NCI-H1694 (cell line): ENCODE measurements around the gene RTF1.

Experiments
- DNase-seq: peaks from one replicate; lab custom pipeline; 2025; lab: John Stamatoyannopoulos, UW

The RTF1 gene

DNA sequence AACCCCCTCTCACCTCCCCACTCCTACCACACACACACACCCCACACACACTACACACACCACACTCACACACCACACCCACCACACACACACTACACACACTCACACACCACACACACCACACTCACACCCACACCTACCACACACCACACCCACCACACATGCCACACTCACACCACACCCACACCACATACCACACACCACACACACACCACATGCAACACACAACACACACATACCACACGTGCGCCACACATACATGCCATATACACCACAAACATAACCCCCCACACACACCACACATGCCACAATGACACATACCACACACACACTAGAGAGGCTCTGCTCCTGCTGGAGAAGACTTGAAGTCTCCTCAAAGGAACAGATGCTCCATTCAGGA, 70.9 kb downstream of the RTF1 start:
- DNase-seq = no peak

DNA sequence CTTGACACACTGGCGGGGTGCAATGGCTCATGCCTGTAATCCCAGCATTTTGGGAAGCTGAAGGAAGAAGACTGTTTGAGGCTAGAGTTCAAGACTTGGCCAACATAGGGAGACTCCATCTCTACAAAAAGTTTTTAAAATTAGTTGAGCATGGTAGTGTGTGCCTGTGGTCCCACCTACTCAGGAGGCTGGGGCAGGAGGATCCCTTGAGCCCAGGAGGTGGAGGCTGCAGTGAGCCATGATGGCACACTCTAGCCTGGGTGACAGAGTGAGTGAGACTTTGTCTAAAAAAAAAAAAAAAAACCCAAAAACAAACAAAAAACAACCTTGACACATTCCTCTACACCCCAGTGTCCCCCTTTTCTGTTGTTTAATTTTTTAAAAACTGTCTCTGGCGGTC, 72.7 kb downstream of the RTF1 start:
- DNase-seq = no peak

DNA sequence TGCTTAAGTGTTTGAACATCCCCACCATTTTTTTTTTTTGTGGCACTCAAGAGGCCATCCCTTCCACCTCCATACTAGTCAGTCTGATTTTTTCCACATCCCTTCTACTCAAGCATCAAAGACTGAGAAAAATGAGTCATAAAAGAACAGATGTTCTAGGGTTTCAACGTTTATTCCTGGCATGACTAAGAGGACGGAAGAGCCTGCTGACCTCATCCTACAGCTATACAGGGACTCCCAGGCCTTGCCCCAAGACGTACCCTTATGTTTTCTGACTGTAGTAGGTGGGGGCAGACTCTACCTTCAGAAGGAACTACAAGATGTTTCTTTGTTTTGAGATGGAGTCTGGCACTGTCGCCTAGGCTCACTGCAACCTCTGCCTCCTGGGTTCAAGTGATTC, 73.5 kb downstream of the RTF1 start:
- no peak for DNase-seq

DNA sequence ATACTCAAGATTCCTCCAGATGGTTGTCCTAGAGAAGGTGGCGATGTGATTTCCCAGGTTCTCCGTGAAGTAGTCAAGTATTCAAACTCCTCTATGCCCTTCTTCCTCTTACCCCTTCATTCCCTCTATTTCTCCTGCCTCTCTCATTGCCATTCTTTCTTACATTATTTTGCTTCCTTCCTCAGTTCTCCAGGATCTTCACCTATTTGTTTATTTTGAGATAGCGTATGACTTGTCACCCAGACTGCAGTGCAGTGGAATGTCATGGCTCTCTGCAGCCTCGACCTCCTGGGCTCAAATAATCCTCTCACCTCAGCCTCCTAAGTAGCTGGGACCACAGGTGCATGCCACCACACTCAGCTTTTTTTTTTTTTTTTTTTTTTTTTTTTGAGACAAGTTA, 75.0 kb downstream of the RTF1 start:
- no peak for DNase-seq

DNA sequence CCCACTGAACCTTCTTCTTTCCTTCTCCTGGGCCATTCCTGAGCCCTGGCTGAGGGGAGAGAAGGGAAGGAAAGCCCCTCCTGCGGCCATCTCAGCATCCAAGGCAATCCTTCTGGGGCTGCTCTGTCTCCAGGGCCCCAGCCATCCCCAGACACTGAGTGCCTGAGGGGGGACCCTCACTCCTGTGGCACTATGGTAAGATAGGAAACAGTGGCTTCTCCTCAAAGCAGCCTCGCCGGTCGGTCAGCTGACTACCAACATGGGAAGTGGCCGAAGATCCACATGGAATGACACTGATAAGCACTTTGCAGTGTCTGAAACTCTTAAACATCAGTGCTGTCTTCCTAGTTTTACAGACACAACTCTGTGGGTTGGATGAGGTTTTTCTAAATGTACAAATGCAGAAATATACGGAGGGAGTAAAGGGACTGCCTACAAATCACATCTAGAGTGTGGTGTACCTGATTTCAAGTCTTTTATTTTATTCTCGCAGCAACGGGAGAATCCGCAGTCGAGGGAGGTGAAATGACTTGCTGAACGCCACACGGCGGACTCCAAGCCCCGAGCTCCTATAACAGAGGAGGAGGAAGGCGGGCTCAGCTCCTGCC, 75.8 kb downstream of the RTF1 start:
- DNase-seq = no peak

DNA sequence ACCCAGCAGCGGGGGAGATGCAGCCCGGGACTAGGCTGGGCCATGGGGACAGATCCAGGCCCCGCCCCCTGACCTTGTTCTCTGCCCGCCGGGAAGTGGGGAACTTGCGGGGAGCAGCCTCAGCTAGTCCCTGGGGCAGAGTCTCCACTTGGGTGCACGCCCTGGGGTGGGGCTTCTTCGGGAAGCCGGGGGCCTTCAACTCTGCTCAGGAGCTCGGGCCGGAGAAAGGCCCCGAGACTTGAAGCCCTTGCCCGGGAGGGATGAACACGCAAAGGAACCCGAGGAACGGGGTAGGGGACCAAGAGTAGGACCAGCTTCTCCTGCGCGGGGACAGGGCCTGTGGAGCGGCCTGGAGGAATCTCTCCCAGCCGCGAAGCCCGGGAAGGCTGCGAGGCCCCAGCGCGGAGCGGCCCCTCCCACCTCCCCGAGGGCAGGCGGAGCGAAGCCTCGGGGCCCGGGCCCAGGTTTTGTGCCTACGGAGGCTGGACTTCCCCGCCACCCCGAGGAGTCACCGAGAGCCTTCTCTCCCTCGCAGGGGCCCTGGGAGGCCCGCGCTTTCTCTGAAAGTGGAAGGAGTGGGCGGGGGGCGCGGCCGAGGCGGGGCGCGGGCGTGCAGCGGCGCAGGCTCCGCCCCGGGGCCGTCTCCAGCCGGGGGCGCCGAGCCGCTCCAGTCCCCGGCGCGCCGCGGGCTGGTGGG, 76.5 kb downstream of the RTF1 start, which contains the start of gene ITPKA:
TSS of gene ITPKA (plus strand) at position 670 of the 697 bp plus-strand sequence. CDS start 54 bp downstream, outside the sequence.
- peak; percentile 68 for DNase-seq

DNA sequence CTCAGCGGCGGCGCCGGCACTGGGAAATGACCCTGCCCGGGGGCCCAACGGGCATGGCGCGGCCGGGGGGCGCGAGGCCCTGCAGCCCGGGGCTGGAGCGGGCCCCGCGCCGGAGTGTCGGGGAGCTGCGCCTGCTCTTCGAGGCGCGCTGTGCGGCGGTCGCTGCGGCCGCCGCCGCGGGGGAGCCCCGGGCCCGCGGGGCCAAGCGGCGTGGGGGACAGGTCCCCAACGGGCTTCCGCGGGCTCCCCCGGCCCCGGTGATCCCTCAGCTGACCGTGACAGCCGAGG, 77.0 kb downstream of the RTF1 start:
- DNase-seq = no peak

DNA sequence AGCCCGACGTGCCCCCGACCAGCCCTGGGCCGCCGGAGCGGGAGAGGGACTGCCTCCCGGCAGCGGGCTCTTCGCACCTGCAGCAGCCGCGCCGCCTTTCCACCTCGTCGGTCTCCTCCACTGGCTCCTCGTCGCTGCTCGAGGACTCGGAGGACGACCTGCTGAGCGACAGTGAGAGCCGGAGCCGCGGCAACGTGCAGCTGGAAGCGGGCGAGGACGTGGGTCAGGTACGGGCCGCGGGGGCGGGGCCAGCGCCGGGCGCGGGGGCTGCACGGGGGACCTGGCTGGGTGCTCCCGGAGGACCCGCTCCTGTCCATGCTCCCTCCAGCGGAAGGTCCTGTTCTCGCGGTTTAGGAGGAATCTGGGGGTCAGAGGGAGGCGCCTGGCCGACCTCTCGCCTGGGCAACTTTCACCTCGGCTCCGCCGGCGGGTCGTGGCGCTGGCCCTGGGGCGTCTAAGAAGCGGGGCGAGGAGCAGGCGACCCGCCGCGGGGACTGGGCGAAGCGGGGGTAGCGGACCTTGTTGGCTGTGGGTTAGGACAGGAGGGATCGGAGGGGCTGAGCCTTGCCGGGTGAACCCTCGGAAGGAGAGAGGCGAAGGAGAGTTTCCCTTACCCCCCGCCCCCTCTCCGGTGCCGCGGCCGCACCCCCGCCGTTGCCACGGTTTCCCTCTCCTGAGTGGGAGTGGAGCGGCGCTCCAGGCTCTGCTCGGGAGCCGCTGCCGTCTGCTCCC, 77.5 kb downstream of the RTF1 start:
- no peak for DNase-seq

DNA sequence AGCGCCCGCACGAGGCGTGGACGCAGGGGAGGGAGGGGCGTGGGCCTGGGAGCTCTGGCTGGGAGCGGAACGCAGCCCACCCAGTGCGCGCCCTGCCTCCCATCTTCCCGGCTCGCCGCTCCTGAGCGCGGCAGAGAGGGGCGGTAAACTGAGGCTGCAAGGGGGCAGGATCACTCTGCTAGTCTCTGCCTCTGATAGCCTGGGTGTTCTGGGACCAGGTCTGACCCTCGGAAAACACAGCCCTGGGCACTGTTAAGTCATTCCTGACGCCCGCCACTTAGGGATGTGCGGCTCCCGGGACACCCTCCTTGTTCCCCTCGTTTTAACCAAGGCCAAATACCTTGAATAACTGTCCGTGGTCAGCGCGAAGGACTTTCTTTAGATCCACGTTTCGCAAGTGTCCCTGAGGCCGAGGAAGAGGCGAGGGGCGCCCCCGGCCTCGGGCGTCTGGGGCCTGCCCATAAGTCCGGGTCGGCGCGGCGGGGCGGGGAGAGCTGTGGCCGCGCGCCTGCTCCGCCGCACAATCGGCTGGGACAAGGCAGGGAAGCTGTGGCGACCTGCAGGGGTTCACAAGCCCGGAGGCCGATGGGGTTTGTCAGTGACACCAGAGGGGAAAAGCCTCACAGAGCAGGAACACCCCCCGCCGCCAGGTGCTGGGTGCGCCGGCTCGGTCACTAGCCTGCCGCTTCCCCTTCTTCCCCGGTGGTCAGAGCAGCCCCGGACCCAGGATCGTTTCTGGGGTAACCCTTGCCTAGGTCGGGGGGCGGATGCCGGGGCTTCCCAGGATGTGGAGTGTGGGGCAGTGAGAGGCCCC, 78.2 kb downstream of the RTF1 start:
- DNase-seq = no peak

DNA sequence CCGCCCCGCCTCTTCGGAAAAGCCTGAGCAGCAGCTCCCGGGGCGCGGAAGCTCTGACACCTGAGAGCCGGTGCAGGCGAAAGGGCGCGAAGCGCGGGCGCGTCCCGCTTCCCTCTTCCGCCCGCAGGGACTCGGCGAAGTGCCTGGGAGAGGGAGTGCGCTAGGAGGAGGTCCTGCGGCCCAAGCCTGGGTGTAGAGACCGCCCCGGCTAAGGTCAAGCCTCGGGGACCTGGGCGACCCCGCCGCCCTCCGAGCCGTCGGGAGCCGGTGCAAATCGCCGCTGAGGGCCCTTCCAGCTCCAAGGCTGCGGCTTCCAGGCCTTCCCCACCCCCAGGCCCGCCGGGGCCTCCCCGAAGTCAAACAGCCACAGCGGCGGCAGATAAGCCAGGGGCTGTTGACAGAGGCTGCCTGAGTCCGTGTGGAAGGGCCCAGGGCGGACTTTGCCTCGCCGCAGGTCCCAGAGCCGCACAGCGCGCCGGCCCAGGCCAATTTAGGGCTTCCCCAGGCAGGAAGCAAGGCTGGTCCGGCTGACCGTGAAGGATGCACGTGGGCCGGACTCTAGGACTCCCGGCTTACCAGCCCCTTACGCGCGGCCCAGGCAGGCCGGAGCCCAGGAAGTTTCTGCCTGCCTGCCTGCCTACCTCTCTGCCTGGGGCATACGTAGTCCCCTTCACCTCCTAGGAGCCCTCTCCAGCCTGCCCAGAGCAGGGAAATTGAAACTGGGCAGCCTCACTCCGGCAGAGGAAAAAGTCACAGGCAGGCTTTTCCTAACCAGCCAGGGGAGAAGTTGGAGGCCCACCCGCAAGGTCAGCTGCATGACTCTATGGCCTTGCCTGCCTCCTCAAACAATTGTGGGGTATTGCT, 79.1 kb downstream of the RTF1 start:
- no peak for DNase-seq

DNA sequence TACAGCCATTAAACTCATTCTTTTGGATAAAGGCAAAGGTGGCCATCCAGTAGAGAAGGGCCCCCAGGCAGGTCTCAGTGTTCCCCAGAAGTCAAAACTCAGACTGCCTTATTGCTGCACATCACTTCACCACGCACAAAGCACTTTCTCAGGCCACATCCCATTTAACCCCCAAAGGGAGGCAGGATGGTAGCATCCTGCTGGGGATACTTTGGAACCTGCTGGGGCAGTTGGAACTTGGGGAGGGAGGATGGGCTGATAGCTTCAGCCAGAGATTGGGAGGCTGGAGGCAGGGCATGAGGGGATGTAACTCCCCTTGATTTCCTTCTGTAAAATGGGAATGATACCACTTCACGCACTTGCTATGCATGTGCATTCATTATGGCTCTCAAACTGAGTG, 81.8 kb downstream of the RTF1 start:
- DNase-seq = no peak

DNA sequence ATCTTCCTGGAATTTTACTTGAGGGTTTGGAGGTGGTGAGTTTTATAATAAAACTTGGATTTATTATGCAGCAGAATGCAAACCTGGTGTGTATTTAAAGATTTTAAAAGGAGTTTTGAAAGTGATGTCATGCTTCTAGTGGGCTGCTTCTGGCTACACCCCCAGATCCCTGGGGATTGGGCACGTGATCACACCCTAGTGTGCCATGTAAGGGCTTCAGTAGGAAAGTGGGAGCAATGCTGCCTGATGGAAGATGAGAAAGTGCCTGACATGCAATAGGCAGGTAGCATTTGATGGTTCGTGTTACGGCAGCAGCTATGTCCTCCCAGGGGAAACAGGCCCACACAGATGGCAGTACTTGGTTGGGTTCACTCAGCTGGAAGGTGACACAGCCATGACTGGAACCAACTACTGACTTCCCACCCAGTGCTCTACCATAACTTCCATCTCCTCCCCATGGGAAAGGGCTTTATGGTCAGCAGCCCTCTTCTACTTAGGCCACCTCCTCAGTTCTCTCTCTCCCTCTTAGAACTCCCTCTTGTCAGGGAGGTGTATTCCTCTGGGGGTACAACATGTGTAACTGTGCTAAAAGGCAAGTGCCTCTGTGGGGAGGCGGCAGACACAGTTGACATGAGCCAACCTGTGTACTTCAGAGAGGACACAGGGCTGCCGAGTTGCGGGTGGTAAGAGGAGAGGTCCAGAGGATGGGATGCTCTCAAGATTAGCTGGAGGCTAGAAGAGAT, 82.4 kb downstream of the RTF1 start:
- peak; percentile 40 for DNase-seq

DNA sequence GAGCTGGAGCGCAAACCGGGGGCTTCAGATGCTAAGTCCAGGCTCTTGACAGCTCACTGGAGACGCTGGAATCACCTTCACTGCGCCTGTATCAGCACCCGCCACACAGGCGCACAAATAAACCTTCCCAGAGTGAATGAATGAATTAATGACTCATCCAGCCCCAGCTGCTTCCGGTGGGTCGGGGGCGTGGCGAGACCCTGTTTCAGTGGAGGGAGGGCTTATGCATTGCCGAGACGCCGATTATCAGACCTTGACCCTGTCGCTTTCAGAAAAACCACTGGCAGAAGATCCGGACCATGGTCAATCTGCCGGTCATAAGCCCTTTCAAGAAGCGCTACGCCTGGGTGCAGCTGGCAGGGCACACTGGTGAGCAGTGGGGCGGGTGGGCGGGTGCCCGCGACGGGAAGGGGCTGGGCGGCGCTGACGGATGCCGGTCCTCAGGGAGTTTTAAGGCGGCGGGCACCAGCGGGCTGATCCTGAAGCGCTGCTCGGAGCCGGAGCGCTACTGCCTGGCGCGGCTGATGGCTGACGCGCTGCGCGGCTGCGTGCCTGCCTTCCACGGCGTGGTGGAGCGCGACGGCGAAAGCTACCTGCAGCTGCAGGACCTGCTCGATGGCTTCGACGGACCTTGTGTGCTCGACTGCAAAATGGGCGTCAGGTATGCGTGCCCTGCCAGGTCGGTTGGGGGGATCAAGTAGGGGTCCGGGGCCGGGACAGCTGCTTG, 84.5 kb downstream of the RTF1 start:
- DNase-seq = no peak

DNA sequence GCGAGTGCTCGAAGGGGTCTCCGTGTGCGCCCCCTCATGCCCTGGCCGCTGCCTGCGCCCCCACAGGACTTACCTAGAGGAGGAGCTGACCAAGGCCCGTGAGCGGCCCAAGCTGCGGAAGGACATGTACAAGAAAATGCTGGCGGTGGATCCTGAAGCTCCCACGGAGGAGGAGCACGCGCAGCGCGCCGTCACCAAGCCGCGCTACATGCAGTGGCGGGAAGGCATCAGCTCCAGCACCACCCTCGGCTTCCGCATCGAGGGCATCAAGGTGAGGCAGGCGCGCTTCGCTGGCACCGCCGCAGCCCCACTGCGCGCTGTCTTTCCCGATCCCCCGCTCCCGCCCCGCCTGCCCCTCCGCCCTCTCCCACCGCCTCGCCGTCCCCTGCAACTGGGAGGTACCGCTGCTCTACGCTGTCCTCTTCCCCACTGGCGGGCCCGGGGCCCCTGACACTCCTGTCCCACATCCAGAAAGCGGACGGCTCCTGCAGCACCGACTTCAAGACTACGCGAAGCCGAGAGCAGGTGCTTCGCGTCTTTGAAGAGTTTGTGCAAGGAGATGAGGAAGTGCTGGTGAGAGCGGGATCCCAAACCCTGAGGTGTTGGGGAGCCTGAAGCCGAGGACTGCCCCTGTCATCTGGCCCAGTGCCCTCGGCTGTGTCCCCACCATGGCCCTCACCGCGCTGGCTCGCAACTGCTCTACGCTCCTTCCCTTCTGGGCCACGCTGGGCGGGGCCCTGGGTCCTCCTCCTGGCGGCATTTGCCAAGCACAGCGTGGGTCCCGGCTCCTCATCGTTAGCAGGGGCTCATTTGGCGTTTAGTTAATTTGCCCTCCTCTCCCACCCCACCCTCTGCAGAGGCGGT, 85.3 kb downstream of the RTF1 start:
- DNase-seq = no peak

DNA sequence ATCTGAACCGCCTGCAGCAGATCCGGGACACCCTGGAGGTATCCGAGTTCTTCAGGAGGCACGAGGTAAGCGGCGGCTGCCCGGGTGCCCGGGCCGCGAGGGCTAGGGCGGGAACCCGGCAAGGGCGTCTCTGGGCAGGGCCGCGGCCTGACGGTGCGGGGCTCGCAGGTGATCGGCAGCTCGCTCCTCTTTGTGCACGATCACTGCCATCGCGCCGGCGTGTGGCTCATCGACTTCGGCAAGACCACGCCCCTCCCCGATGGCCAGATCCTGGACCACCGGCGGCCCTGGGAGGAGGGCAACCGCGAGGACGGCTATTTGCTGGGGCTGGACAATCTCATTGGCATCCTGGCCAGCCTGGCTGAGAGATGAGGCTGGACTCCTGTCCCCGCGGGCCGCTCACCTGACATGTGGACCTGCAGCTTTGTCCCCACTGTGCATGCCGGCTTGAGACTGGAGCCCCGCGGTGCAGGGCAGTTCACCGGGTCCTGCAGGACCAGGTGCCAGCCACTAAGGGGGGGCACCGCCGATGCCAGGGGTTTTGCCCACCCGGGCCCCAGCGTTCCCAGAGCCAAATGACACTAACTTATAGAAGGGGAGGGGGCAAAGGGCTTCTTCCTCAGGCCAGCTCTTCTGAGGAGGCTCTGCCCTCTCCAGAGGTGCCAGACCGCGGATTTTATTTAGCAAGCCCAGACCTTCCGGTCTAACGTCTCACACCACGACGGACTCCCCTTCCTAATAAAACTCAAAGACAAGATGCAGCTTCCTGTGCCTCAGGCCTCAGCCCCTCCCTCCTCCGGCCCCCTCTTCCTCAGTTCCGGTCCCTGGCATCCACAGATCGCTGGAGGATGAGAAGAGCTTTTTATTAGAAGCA, 86.1 kb downstream of the RTF1 start:
- DNase-seq = no peak

DNA sequence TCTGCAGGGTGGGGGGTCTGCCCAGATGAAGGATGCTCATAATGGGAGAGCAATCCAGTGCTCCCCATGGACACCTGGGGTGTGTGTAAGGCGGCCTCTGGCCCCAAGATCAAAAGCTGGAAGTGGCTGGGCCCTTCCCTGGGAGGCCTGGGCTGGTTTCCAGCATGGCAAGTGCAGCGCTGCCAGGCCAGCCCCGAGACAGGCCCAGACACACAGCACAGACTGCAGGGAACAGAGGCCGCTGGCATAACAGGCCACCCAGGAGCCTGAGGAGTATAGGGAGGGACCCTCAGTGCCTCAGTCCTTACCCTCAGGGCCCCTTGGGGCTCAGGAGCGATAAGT, 86.7 kb downstream of the RTF1 start:
- no peak for DNase-seq

DNA sequence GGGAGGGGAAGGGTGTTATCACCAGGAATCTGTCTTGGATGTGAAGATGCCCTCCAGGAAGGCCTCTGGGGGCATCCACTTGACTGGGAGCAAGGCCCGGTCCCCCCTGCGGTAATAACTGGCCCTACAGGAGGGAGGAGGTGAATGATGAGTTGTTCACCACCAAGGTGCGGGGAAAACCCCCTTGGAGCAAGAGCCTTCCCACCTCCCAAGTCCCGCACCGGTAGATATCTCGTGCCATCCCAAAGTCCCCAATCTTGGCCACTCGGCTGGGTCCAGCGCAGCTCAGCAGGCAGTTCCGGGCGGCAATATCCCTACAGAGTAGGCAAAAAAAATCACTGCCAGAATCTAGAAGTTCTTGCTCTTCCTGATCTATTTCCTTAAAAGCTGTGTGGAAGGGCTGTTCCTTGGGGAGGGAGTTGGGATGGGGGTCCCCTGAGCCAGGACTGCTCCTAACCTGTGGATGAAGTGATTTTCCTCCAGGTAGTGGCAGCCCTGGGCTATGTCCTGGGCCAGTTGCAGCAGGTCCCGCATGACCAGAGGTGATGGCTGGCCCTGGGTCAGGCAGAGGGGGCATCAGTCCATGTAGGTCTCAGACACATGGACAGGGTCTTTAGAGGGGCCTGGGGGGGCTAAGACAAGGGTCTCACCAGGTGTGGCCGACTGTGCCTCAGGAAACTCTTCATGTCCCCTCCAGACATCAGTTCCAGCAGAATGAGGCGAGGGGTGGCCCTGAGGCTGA, 88.0 kb downstream of the RTF1 start:
- no peak for DNase-seq

DNA sequence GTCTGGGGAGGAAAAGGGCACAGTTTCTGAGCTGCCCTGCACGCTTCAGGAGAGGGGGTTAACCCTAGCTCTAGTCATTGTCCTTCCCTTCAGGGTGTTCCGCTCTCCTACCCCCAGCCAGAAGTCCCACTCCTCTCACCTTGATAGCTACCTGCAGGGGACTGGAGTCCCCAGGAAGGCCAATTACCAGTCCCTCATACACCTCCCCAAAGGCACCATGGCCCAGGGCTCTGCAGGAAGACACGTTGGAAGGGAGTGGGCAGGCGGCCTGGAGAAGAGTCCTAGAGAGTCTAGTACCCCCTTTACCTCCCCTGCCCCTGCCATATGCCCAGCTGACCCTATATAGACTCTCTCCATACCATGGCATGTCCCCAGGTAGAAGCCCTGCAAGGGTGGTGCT, 88.9 kb downstream of the RTF1 start:
- no peak for DNase-seq
